ENCODE results near the gene PTPRG. TPM values are rescaled to one million over a fixed set of nuclear protein-coding genes. Genes with fewer than 3 reads are reported as not detected.

PTPRG gene
- total RNA-seq, 2 donors from 2014 or later: 76.5 to 108 TPM

GRCh38 chr3:62332835-62333244 lies 771.5 kb downstream of the PTPRG start:
- Histone ChIP-seq H3K27me3 (ENCODE audit: control insufficient read depth, insufficient read depth, low read length, poor library complexity, severe bottlenecking) (no peaks in the 10 kb centered on the region), H3K9ac (ENCODE audit: extremely low read depth, low read length, poor library complexity, severe bottlenecking) (no peak overlapping the region), H3K4me1 (ENCODE audit: control insufficient read depth, insufficient read depth, low read length) (no peaks in the 10 kb centered on the region), H3K4me3 (ENCODE audit: low read length) (no peak overlapping the region), H3K9me3 (ENCODE audit: control insufficient read depth, low read length) (no peaks in the 10 kb centered on the region), H3K27ac (ENCODE audit: low read depth, low read length) (no peak overlapping the region), H3K36me3 (ENCODE audit: control insufficient read depth, insufficient read depth, low read length) (no peaks in the 10 kb centered on the region)
- H3K27me3 Mint-ChIP-seq (ENCODE audit: insufficient read depth): peaks cover 1% of the 10 kb centered on the region
- TF ChIP-seq, protein P1, sequence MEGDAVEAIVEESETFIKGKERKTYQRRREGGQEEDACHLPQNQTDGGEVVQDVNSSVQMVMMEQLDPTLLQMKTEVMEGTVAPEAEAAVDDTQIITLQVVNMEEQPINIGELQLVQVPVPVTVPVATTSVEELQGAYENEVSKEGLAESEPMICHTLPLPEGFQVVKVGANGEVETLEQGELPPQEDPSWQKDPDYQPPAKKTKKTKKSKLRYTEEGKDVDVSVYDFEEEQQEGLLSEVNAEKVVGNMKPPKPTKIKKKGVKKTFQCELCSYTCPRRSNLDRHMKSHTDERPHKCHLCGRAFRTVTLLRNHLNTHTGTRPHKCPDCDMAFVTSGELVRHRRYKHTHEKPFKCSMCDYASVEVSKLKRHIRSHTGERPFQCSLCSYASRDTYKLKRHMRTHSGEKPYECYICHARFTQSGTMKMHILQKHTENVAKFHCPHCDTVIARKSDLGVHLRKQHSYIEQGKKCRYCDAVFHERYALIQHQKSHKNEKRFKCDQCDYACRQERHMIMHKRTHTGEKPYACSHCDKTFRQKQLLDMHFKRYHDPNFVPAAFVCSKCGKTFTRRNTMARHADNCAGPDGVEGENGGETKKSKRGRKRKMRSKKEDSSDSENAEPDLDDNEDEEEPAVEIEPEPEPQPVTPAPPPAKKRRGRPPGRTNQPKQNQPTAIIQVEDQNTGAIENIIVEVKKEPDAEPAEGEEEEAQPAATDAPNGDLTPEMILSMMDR (conservative IDR thresholded peaks at IDR 0.05): peak; percentile 83
- WGBS, 2 experiments (ENCODE audit: insufficient coverage in 1 of 2, insufficient read length in 1 of 2): 0 to 50% methylated on average over 1 to 2 of the region's 2 CpGs
- no peak overlapping the region for H3K4me3 Mint-ChIP-seq
- no peaks in the 10 kb centered on the region for H3K9me3 Mint-ChIP-seq
- DNase-seq: no peak
- no peak overlapping the region for H3K27ac Mint-ChIP-seq
- no peaks in the 10 kb centered on the region for H3K36me3 Mint-ChIP-seq (ENCODE audit: low read depth)
- peaks cover 16% of the 10 kb centered on the region for H3K4me1 Mint-ChIP-seq

GRCh38 chr3:62335196-62335595 lies 773.8 kb downstream of the PTPRG start:
- H3K27me3 Mint-ChIP-seq (ENCODE audit: insufficient read depth): peaks cover 3% of the 10 kb centered on the region
- no peak overlapping the region for H3K4me3 Mint-ChIP-seq
- no peaks in the 10 kb centered on the region for H3K4me1 ChIP-seq (ENCODE audit: control insufficient read depth, insufficient read depth, low read length)
- TF ChIP-seq, protein P1 (conservative IDR thresholded peaks at IDR 0.05): no peak
- no peaks in the 10 kb centered on the region for H3K27me3 ChIP-seq (ENCODE audit: control insufficient read depth, insufficient read depth, low read length, poor library complexity, severe bottlenecking)
- WGBS, 2 experiments (ENCODE audit: insufficient coverage in 1 of 2, insufficient read length in 1 of 2): 82 to 89% methylated on average over 3 of the region's 3 CpGs
- no peaks in the 10 kb centered on the region for H3K9me3 Mint-ChIP-seq
- H3K36me3 ChIP-seq (ENCODE audit: control insufficient read depth, insufficient read depth, low read length): no peaks in the 10 kb centered on the region
- no peaks in the 10 kb centered on the region for H3K9me3 ChIP-seq (ENCODE audit: control insufficient read depth, low read length)
- no peak for DNase-seq
- H3K36me3 Mint-ChIP-seq (ENCODE audit: low read depth): no peaks in the 10 kb centered on the region
- no peak overlapping the region for H3K4me3 ChIP-seq (ENCODE audit: low read length)
- no peak overlapping the region for H3K27ac ChIP-seq (ENCODE audit: low read depth, low read length)
- no peak overlapping the region for H3K27ac Mint-ChIP-seq
- no peak overlapping the region for H3K9ac ChIP-seq (ENCODE audit: extremely low read depth, low read length, poor library complexity, severe bottlenecking)
- peaks cover 16% of the 10 kb centered on the region for H3K4me1 Mint-ChIP-seq

- H3K4me3 Mint-ChIP-seq: no peak overlapping the region
- H3K4me1 Mint-ChIP-seq: peaks cover 4% of the 10 kb centered on the region
- TF ChIP-seq, protein P1 (conservative IDR thresholded peaks at IDR 0.05): no peak
- DNase-seq: no peak
- peaks cover 20% of the 10 kb centered on the region for H3K27me3 Mint-ChIP-seq (ENCODE audit: insufficient read depth)
- no peak overlapping the region for H3K4me3 ChIP-seq (ENCODE audit: low read length)
- no peak overlapping the region for H3K27ac Mint-ChIP-seq
- no peaks in the 10 kb centered on the region for H3K9me3 ChIP-seq (ENCODE audit: control insufficient read depth, low read length)
- no peak overlapping the region for H3K27ac ChIP-seq (ENCODE audit: low read depth, low read length)
- WGBS, 2 experiments (ENCODE audit: insufficient coverage in 1 of 2, insufficient read length in 1 of 2): 100% methylated on average over 1 of the region's 2 CpGs
- H3K4me1 ChIP-seq (ENCODE audit: control insufficient read depth, insufficient read depth, low read length): no peaks in the 10 kb centered on the region
- H3K36me3 Mint-ChIP-seq (ENCODE audit: low read depth): no peaks in the 10 kb centered on the region
- no peak overlapping the region for H3K9ac ChIP-seq (ENCODE audit: extremely low read depth, low read length, poor library complexity, severe bottlenecking)
- H3K36me3 ChIP-seq (ENCODE audit: control insufficient read depth, insufficient read depth, low read length): no peaks in the 10 kb centered on the region
- peaks cover 4% of the 10 kb centered on the region for H3K27me3 ChIP-seq (ENCODE audit: control insufficient read depth, insufficient read depth, low read length, poor library complexity, severe bottlenecking)
- H3K9me3 Mint-ChIP-seq: no peaks in the 10 kb centered on the region
These were observed 782.4 kb downstream of the PTPRG start for GRCh38 chr3:62343755-62344154.
